ENCODE data around the gene EDA. TPM values are rescaled to one million over a fixed set of nuclear protein-coding genes. Genes with fewer than 3 reads are reported as not detected.

Gene EDA
- total RNA-seq, 4 donors from 2014 or later, result 0.37 to 12.4 (median 3.8) TPM

GRCh38 chrX:70001708-70002341, 385.9 kb downstream of the EDA start:
- 84% methylated on average over 3 of the region's 3 CpGs; no CpG with 5 or more reads in 1 of the 2 donors for WGBS, 2 donors (ENCODE audit: low coverage in 1 of 2)
- intact Hi-C loops (cut with DNase I; ENCODE audit: low total_unique reads) (no loop called here), in situ Hi-C loops (cut with MboI; ENCODE audit: low pct_ligation_motif_present in 1 of 4, low pct_unique_long_range_greater_than_20kb in 1 of 4, low sequenced_read_pairs in 3 of 4) (no loop called here)
- TF ChIP-seq EP300 (IDR thresholded peaks at IDR 0.05; ENCODE audit: low read depth) (no peak), POLR2AphosphoS5 (IDR thresholded peaks at IDR 0.05) (no peak), CTCF (IDR thresholded peaks at IDR 0.05) (no peak), POLR2A (IDR thresholded peaks at IDR 0.05) (no peak)
- Histone ChIP-seq H3K27me3 (no peaks in the 10 kb centered on the region), H3K4me3 (no peak overlapping the region), H3K9me3 (no peaks in the 10 kb centered on the region), H3K4me1 (no peaks in the 10 kb centered on the region), H3K36me3 (no peaks in the 10 kb centered on the region), H3K27ac (no peak overlapping the region)
- DNase-seq, result no peak

GRCh38 chrX:70007946-70008345, 392.0 kb downstream of the EDA start:
- no peaks in the 10 kb centered on the region for H3K27me3 ChIP-seq

GRCh38 chrX:70009049-70009448, 393.1 kb downstream of the EDA start:
- H3K27ac ChIP-seq, result no peak overlapping the region
- no peak for DNase-seq
- no peak overlapping the region for H3K4me3 ChIP-seq
- no peaks in the 10 kb centered on the region for H3K4me1 ChIP-seq
- no peaks in the 10 kb centered on the region for H3K27me3 ChIP-seq
- H3K9me3 ChIP-seq, result no peaks in the 10 kb centered on the region
- H3K36me3 ChIP-seq, result no peaks in the 10 kb centered on the region
- in situ Hi-C loops (cut with MboI; ENCODE audit: low pct_ligation_motif_present in 1 of 4, low pct_unique_long_range_greater_than_20kb in 1 of 4, low sequenced_read_pairs in 3 of 4), result no loop called here
- TF ChIP-seq POLR2A (IDR thresholded peaks at IDR 0.05), result no peak
- intact Hi-C loops (cut with DNase I; ENCODE audit: low total_unique reads), result no loop called here

More at GRCh38 chrX:70007946-70008345, 392.0 kb downstream of the EDA start:
- H3K4me1 ChIP-seq, result no peaks in the 10 kb centered on the region
- intact Hi-C loops (cut with DNase I; ENCODE audit: low total_unique reads), result no loop called here
- H3K27ac ChIP-seq, result no peak overlapping the region
- H3K9me3 ChIP-seq, result no peaks in the 10 kb centered on the region
- in situ Hi-C loops (cut with MboI; ENCODE audit: low pct_ligation_motif_present in 1 of 4, low pct_unique_long_range_greater_than_20kb in 1 of 4, low sequenced_read_pairs in 3 of 4), result no loop called here
- TF ChIP-seq POLR2AphosphoS5 (IDR thresholded peaks at IDR 0.05), result no peak
- no peak for TF ChIP-seq CTCF (IDR thresholded peaks at IDR 0.05)
- TF ChIP-seq POLR2A (IDR thresholded peaks at IDR 0.05), result no peak
- no peak for TF ChIP-seq EP300 (IDR thresholded peaks at IDR 0.05; ENCODE audit: low read depth)
- no peak overlapping the region for H3K4me3 ChIP-seq
- no peaks in the 10 kb centered on the region for H3K36me3 ChIP-seq
- DNase-seq, result no peak

- H3K27ac ChIP-seq, result no peak overlapping the region
- H3K27me3 ChIP-seq, result no peaks in the 10 kb centered on the region
- no peak for DNase-seq
- no peaks in the 10 kb centered on the region for H3K4me1 ChIP-seq
- 67 to 70% methylated on average over 1 to 2 of the region's 2 CpGs for whole genome bisulfite sequencing, 2 donors (ENCODE audit: low coverage in 1 of 2)
- no peaks in the 10 kb centered on the region for H3K9me3 ChIP-seq
- H3K4me3 ChIP-seq, result no peak overlapping the region
- no peaks in the 10 kb centered on the region for H3K36me3 ChIP-seq
- in situ Hi-C loops (cut with MboI; ENCODE audit: low pct_ligation_motif_present in 1 of 4, low pct_unique_long_range_greater_than_20kb in 1 of 4, low sequenced_read_pairs in 3 of 4) (no loop called here), intact Hi-C loops (cut with DNase I; ENCODE audit: low total_unique reads) (no loop called here)
- no peak for TF ChIP-seq EP300 (IDR thresholded peaks at IDR 0.05; ENCODE audit: low read depth)
- no peak for TF ChIP-seq POLR2A (IDR thresholded peaks at IDR 0.05)
These were observed 394.1 kb downstream of the EDA start for GRCh38 chrX:70009970-70010369.

DNA sequence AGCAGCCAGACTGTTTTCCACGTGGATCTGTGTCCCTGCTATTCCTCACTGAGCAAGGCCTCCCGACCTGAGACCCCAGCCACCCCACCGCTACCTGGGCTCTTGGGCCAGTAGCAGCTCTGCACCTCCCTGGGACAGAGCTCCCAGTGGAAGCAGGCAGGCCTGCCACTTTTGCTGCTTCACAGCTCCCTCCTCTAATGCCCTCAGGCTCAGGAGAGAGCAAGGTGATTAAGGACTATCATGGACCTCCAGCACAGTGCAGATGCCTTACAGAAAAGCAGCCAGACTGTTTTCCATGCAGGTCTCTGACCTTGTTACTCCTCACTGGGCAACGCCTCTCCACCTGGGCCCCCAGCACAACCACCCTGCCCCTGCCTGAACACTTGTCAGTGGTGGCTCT, 396.8 kb downstream of the EDA start:
- WGBS, 2 donors (ENCODE audit: low coverage in 1 of 2), result 59% methylated on average over 4 of the region's 4 CpGs; no CpG with 5 or more reads in 1 of the 2 donors
- Histone ChIP-seq H3K27me3 (no peaks in the 10 kb centered on the region), H3K4me1 (no peaks in the 10 kb centered on the region), H3K36me3 (no peaks in the 10 kb centered on the region), H3K4me3 (no peak overlapping the region), H3K27ac (no peak overlapping the region), H3K9me3 (no peaks in the 10 kb centered on the region)
- in situ Hi-C loops (cut with MboI; ENCODE audit: low pct_ligation_motif_present in 1 of 4, low pct_unique_long_range_greater_than_20kb in 1 of 4, low sequenced_read_pairs in 3 of 4), result no loop called here
- intact Hi-C loops (cut with DNase I; ENCODE audit: low total_unique reads), result no loop called here
- DNase-seq, result no peak
- no peak for TF ChIP-seq CTCF (IDR thresholded peaks at IDR 0.05)
- TF ChIP-seq POLR2AphosphoS5 (IDR thresholded peaks at IDR 0.05), result no peak
- TF ChIP-seq EP300 (IDR thresholded peaks at IDR 0.05; ENCODE audit: low read depth), result no peak
- TF ChIP-seq POLR2A (IDR thresholded peaks at IDR 0.05), result no peak
